IMR-90 (cell line): ENCODE results near the gene SOST.

Source experiments
- CTCF ChIP-seq: conservative IDR thresholded peaks from 2 replicates; pipeline ENCODE4 v1.5.1; 2012; ENCODE audit warnings: mild to moderate bottlenecking, low read depth, low read length, improper control_type of control experiment
- MAFK ChIP-seq: IDR thresholded peaks from 2 replicates; pipeline ENCODE4 v1.6.1; 2012; ENCODE audit warnings: low read depth, low read length, improper control_type of control experiment
- POLR2A ChIP-seq: IDR thresholded peaks from 2 replicates; pipeline ENCODE4 v1.6.1; 2012; ENCODE audit warnings: mild to moderate bottlenecking, low read depth, low read length
- RFX5 ChIP-seq: IDR thresholded peaks from 2 replicates; pipeline ENCODE4 v1.8.0; 2012; ENCODE audit warnings: low read depth, mild to moderate bottlenecking, low read length, moderate library complexity
- SMC3 ChIP-seq: fragments of 150-350 bp; IDR thresholded peaks from 2 replicates; pipeline ENCODE4 v1.6.1; 2016; ENCODE audit warnings: low read depth, mild to moderate bottlenecking, antibody characterized with exemption, low read length, moderate library complexity
- USF2 ChIP-seq: fragments of 150-350 bp; IDR thresholded peaks from 2 replicates; pipeline ENCODE4 v1.6.1; 2017; ENCODE audit warnings: mild to moderate bottlenecking, antibody characterized with exemption, low read length, low read depth

GRCh38 chr17:43769426-43769825, 10.8 kb upstream of the SOST start:
- TF ChIP-seq MAFK (no peak), POLR2A (no peak), CTCF (no peak), USF2 (no peak), SMC3 (no peak), RFX5 (no peak)
